Osteocyte (in vitro differentiated cells): ENCODE measurements around the gene LRRFIP2. TPM values are rescaled to one million over a fixed set of nuclear protein-coding genes. Genes with fewer than 3 reads are reported as not detected.

Source experiments
- DNase-seq: peaks from one replicate; pipeline ENCODE4 v3.0.0; 2021; ENCODE audit warnings: mixed read lengths; ENCODE audit not compliant: unreplicated experiment; ENCODE audit errors: extremely low spot score
- H3K27ac Mint-ChIP-seq: one replicate; pipeline ENCODE4 v1.8.0; 2021; ENCODE audit warnings: mild to moderate bottlenecking, mixed read lengths; ENCODE audit not compliant: unreplicated experiment
- H3K27me3 Mint-ChIP-seq: one replicate; pipeline ENCODE4 v1.8.0; 2021; ENCODE audit warnings: mixed read lengths; ENCODE audit not compliant: unreplicated experiment
- H3K36me3 Mint-ChIP-seq: one replicate; pipeline ENCODE4 v1.8.0; 2021; ENCODE audit warnings: mixed read lengths; ENCODE audit not compliant: unreplicated experiment
- H3K4me1 Mint-ChIP-seq: one replicate; pipeline ENCODE4 v1.8.0; 2021; ENCODE audit warnings: mixed read lengths; ENCODE audit not compliant: unreplicated experiment
- H3K4me3 Mint-ChIP-seq: one replicate; pipeline ENCODE4 v1.8.0; 2021; ENCODE audit warnings: mild to moderate bottlenecking, moderate library complexity, mixed read lengths; ENCODE audit not compliant: unreplicated experiment
- H3K9me3 Mint-ChIP-seq: one replicate; pipeline ENCODE4 v1.8.0; 2021; ENCODE audit warnings: mixed read lengths; ENCODE audit not compliant: unreplicated experiment
- CTCF ChIP-seq: fragments of 200-600 bp; sonication (generic); IDR thresholded peaks from 2 replicates; pipeline ENCODE4 v1.5.0; 2021; ENCODE audit warnings: antibody characterized with exemption, mild to moderate bottlenecking, moderate library complexity
- total RNA-seq: library from RNA; stranded (reverse); gene quantifications from 2 replicates; pipeline ENCODE4 v1.2.1, GENCODE V29; 2021

LRRFIP2 gene
- total RNA-seq, 1 donor from 2014 or later, result 43.2 TPM

GRCh38 chr3:37112987-37113386 lies 61.4 kb downstream of the LRRFIP2 start:
- H3K4me1 Mint-ChIP-seq, result peaks cover 40% of the 10 kb centered on the region

GRCh38 chr3:37111199-37111598 lies 63.2 kb downstream of the LRRFIP2 start:
- Mint-ChIP-seq H3K9me3 (no peaks in the 10 kb centered on the region), H3K27me3 (no peaks in the 10 kb centered on the region), H3K4me1 (peaks cover 40% of the 10 kb centered on the region), H3K27ac (no peak overlapping the region), H3K4me3 (no peak overlapping the region), H3K36me3 (peaks cover 13% of the 10 kb centered on the region)
- no peak for TF ChIP-seq CTCF
- DNase-seq, result no peak

More at GRCh38 chr3:37112987-37113386, 61.4 kb downstream of the LRRFIP2 start:
- Mint-ChIP-seq H3K36me3 (peaks cover 13% of the 10 kb centered on the region), H3K4me3 (no peak overlapping the region), H3K27ac (no peak overlapping the region), H3K9me3 (no peaks in the 10 kb centered on the region), H3K27me3 (no peaks in the 10 kb centered on the region)
- DNase-seq, result no peak
- no peak for TF ChIP-seq CTCF

GRCh38 chr3:37107846-37108245 lies 66.5 kb downstream of the LRRFIP2 start:
- Mint-ChIP-seq H3K9me3 (no peaks in the 10 kb centered on the region), H3K36me3 (peaks cover 6% of the 10 kb centered on the region), H3K4me1 (peaks cover 29% of the 10 kb centered on the region), H3K27ac (peak overlapping the region; percentile 27), H3K4me3 (no peak overlapping the region), H3K27me3 (no peaks in the 10 kb centered on the region)
- no peak for DNase-seq
- TF ChIP-seq CTCF, result no peak

GRCh38 chr3:37103103-37103808 lies 71.1 kb downstream of the LRRFIP2 start:
- no peaks in the 10 kb centered on the region for H3K9me3 Mint-ChIP-seq
- H3K4me3 Mint-ChIP-seq, result no peak overlapping the region
- no peak for TF ChIP-seq CTCF
- H3K4me1 Mint-ChIP-seq, result peaks cover 6% of the 10 kb centered on the region
- H3K27ac Mint-ChIP-seq, result peak overlapping the region; percentile 23
- DNase-seq, result no peak
- H3K27me3 Mint-ChIP-seq, result no peaks in the 10 kb centered on the region
- peaks cover 2% of the 10 kb centered on the region for H3K36me3 Mint-ChIP-seq

- Mint-ChIP-seq H3K4me3 (no peak overlapping the region), H3K36me3 (peaks cover 2% of the 10 kb centered on the region), H3K4me1 (peaks cover 24% of the 10 kb centered on the region), H3K27ac (no peak overlapping the region), H3K27me3 (no peaks in the 10 kb centered on the region), H3K9me3 (no peaks in the 10 kb centered on the region)
- no peak for DNase-seq
- no peak for TF ChIP-seq CTCF
Measured at GRCh38 chr3:37100411-37100810, 74.0 kb downstream of the LRRFIP2 start.
